ENCODE data around the gene IGSF6. TPM values are rescaled to one million over a fixed set of nuclear protein-coding genes. Genes with fewer than 3 reads are reported as not detected.

Gene IGSF6
- total and polyA plus RNA-seq, 2 of the 8 experiments (the other 6 are each of a cell fraction or from before 2014, with no cell fraction given) = not detected

GRCh38 chr16:21620592-21620991 is 31.8 kb downstream of the IGSF6 start:
- H2BK20ac ChIP-seq (ENCODE audit: low read length) = no peak overlapping the region
- ChIA-PET CTCF (ENCODE audit: partially characterized antibody) (interaction anchor here (1.2 to 2.2 kb wide), 2 partner anchors 10 to 17 kb away, joined by 4 to 8 read pairs; no protein-coding TSS in a partner anchor), POLR2A (ENCODE audit: partially characterized antibody) (interaction anchor here (0.6 kb wide), 1 partner anchor 17 kb away, joined by 3 read pairs; no protein-coding TSS in a partner anchor)
- DNase-seq (ENCODE audit: low read depth in 1 of 2, low spot score in 2 of 2) = no peak
- H3K23ac ChIP-seq (ENCODE audit: insufficient read length) = no peak overlapping the region
- H4K91ac ChIP-seq (replicated peaks; ENCODE audit: insufficient read length, low read length) = no peak overlapping the region
- no peak overlapping the region for H3K4ac ChIP-seq (replicated peaks; ENCODE audit: insufficient read length, low read depth, low read length)
- H3K9ac ChIP-seq (replicated peaks in 1 of 4; ENCODE audit: extremely low read depth in 1 of 4, low read depth in 3 of 4, low read length in 3 of 4) = no peak overlapping the region
- H2AK5ac ChIP-seq (ENCODE audit: low read depth, low read length) = no peak overlapping the region
- H4K20me1 ChIP-seq (replicated peaks in 1 of 2; ENCODE audit: control insufficient read depth in 1 of 2, insufficient read depth in 2 of 2, low read length in 2 of 2) = no peaks in the 10 kb centered on the region
- no peak overlapping the region for H4K5ac ChIP-seq (ENCODE audit: insufficient read length, low read depth, low read length)
- H2BK15ac ChIP-seq (ENCODE audit: low read length) = no peak overlapping the region
- peaks cover 0 to 16% of the 10 kb centered on the region in 2 experiments; a peak in 2 of 4 replicates for H3K79me2 ChIP-seq (ENCODE audit: control insufficient read depth in 1 of 2, insufficient read depth in 2 of 2, low read length in 2 of 2)
- no peak overlapping the region for H2AFZ ChIP-seq (ENCODE audit: low read length)
- H3K79me1 ChIP-seq (ENCODE audit: low read depth, low read length) = no peaks in the 10 kb centered on the region; the same call in 1 of the 2 replicates
- H3K14ac ChIP-seq (ENCODE audit: insufficient read length) = no peak overlapping the region
- H3K9me3 ChIP-seq (ENCODE audit: insufficient read depth in 2 of 2, low read depth in 1 of 2, low read length in 1 of 2) = no peaks in the 10 kb centered on the region
- H3K27ac ChIP-seq (ENCODE audit: low read depth, low read length) = no peak overlapping the region
- no peak overlapping the region for H3K18ac ChIP-seq (ENCODE audit: extremely low read depth, low read length)
- H2BK120ac ChIP-seq (replicated peaks; ENCODE audit: low read depth, low read length) = no peak overlapping the region
- no peak overlapping the region for H3K4me3 ChIP-seq (ENCODE audit: extremely low read depth in 1 of 4, insufficient read depth in 2 of 4, low read depth in 3 of 4, low read length in 4 of 4)
- no peaks in the 10 kb centered on the region; the same call in 1 of the 2 replicates for H3K23me2 ChIP-seq (ENCODE audit: low read depth, low read length)
- peaks cover 0 to 21% (median 9%) of the 10 kb centered on the region in 4 experiments; a peak in 4 of 8 replicates for H3K36me3 ChIP-seq (ENCODE audit: control insufficient read depth in 2 of 4, insufficient read depth in 4 of 4, low read length in 3 of 4)
- H3K27me3 ChIP-seq (replicated peaks in 1 of 4; ENCODE audit: control insufficient read depth in 3 of 4, extremely low read depth in 1 of 4, insufficient read depth in 3 of 4, low read length in 3 of 4) = no peaks in the 10 kb centered on the region
- no peak overlapping the region for H3K56ac ChIP-seq (replicated peaks; ENCODE audit: insufficient read length, low read depth, low read length)
- H2BK12ac ChIP-seq (ENCODE audit: low read depth, low read length) = no peak overlapping the region
- FAIRE-seq = no peak
- no peak overlapping the region for H2BK5ac ChIP-seq (ENCODE audit: low read depth, low read length)
- H3K4me1 ChIP-seq (replicated peaks in 1 of 4; ENCODE audit: control insufficient read depth in 3 of 4, insufficient read depth in 4 of 4, low read length in 3 of 4) = no peaks in the 10 kb centered on the region
- no peak overlapping the region for H3K4me2 ChIP-seq (ENCODE audit: insufficient read depth in 1 of 2, low read depth in 2 of 2, low read length in 2 of 2)
- H4K8ac ChIP-seq (ENCODE audit: extremely low read depth, insufficient read depth, low read length) = no peak overlapping the region
- TF ChIP-seq, protein P1, sequence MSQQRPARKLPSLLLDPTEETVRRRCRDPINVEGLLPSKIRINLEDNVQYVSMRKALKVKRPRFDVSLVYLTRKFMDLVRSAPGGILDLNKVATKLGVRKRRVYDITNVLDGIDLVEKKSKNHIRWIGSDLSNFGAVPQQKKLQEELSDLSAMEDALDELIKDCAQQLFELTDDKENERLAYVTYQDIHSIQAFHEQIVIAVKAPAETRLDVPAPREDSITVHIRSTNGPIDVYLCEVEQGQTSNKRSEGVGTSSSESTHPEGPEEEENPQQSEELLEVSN (IDR thresholded peaks at IDR 0.05) = no peak
- TF ChIP-seq EGR1 (IDR thresholded peaks at IDR 0.05; ENCODE audit: borderline replicate concordance, low read depth, low read length) (no peak), ATF2 (IDR thresholded peaks at IDR 0.05; ENCODE audit: low read length) (no peak), RXRA (IDR thresholded peaks at IDR 0.05; ENCODE audit: insufficient read depth, low read depth, low read length) (no peak), SP1 (IDR thresholded peaks at IDR 0.05; ENCODE audit: low read depth, low read length) (no peak), TCF12 (IDR thresholded peaks at IDR 0.05; ENCODE audit: low read depth, low read length) (no peak), BACH1 (IDR thresholded peaks at IDR 0.05; ENCODE audit: low read length) (no peak), USF2 (IDR thresholded peaks at IDR 0.05; ENCODE audit: low read length) (no peak), HDAC6 (IDR thresholded peaks at IDR 0.05; ENCODE audit: low read depth, low read length) (no peak), TEAD4 (IDR thresholded peaks at IDR 0.05; ENCODE audit: low read depth, low read length) (no peak), POLR2A (IDR thresholded peaks at IDR 0.05; ENCODE audit: control extremely low read depth in 1 of 2, low read depth in 2 of 2, low read length in 2 of 2) (no peak), CTBP2 (IDR thresholded peaks at IDR 0.05; ENCODE audit: borderline replicate concordance, insufficient read depth, insufficient read length, low read length) (no peak)
